Spleen (tissue), 11 donors: ENCODE results near the gene MPP4. TPM values are rescaled to one million over a fixed set of nuclear protein-coding genes. Genes with fewer than 3 reads are reported as not detected.

Experiments used
- DNase-seq: peaks from one replicate; pipeline ENCODE4 v3.0.0-alpha.2; 2020
- H3K27ac ChIP-seq, 8 donors: fragments of 200-600 bp; sonication (generic) in 7 of 8; 1 replicate in 4 of 8; 2 replicates in 4 of 8; pipeline versions ENCODE4 v1.5.0 to v1.8.0; 2016 to 2021; ENCODE audit warnings: inconsistent platforms in 4 of 8, mild to moderate bottlenecking in 4 of 8, moderate library complexity in 1 of 8
- H3K27me3 ChIP-seq, 7 donors: fragments of 200-600 bp; sonication (generic) in 6 of 7; replicated peaks in 1 of 7; 1 replicate in 4 of 7; 2 replicates in 3 of 7; pipeline versions ENCODE4 v1.5.0 to v1.8.0; 2016 to 2021; ENCODE audit warnings: inconsistent platforms in 3 of 7, mild to moderate bottlenecking in 1 of 7
- H3K36me3 ChIP-seq, 6 donors: fragments of 200-600 bp; sonication (generic) in 5 of 6; 1 replicate in 4 of 6; 2 replicates in 2 of 6; pipeline versions ENCODE4 v1.5.0 to v1.8.0; 2016 to 2021; ENCODE audit warnings: inconsistent platforms in 2 of 6
- H3K4me1 ChIP-seq, 6 donors: fragments of 200-600 bp; sonication (generic) in 5 of 6; 1 replicate in 3 of 6; 2 replicates in 3 of 6; pipeline versions ENCODE4 v1.5.0 to v1.8.0; 2016 to 2021; ENCODE audit warnings: inconsistent platforms in 3 of 6
- H3K4me3 ChIP-seq, 8 donors: fragments of 200-600 bp; sonication (generic) in 7 of 8; 1 replicate in 4 of 8; 2 replicates in 4 of 8; pipeline versions ENCODE4 v1.5.0 to v1.8.0; 2016 to 2021; ENCODE audit warnings: inconsistent platforms in 4 of 8, mild to moderate bottlenecking in 4 of 8, moderate library complexity in 2 of 8
- H3K9me3 ChIP-seq, 8 donors: fragments of 200-600 bp; sonication (generic) in 7 of 8; 1 replicate in 4 of 8; 2 replicates in 4 of 8; pipeline versions ENCODE4 v1.5.0 to v1.8.0; 2016 to 2021; ENCODE audit warnings: inconsistent platforms in 4 of 8
- POLR2A ChIP-seq, 3 donors: fragments of 450-650 bp; IDR thresholded peaks; one replicate each; pipeline ENCODE4 v1.5.1; 2017; ENCODE audit warnings: antibody characterized with exemption in 3 of 3, mild to moderate bottlenecking in 1 of 3
- POLR2AphosphoS5 ChIP-seq, 3 donors: sonication (generic); formaldehyde crosslinking; IDR thresholded peaks; one replicate each; pipeline ENCODE4 v1.5.1; 2017; ENCODE audit warnings: antibody characterized with exemption in 3 of 3
- WGBS, 5 donors: extraction: QIAGEN DNeasy Blood & Tissue Kit in 3 of 5; methylation state at CpG; one replicate each; pipeline versions ENCODE4 v1.1.5 to v1.1.7; 2013 to 2018; 5-methylcytosine and 5-hydroxymethylcytosine counted together
- intact Hi-C: fragments of 100-400 bp; cut with DNase I; formaldehyde crosslinking; loops from one replicate; pipeline ENCODE4 v1.15.0; 2023; ENCODE audit warnings: low total_unique reads
- polyA plus RNA-seq, 3 donors: library from polyadenylated mRNA; stranded (reverse); fragments of 200-250 nt; gene quantifications; one replicate each; pipeline ENCODE4 v1.2.1, GENCODE V29; 2013
- total RNA-seq, 7 donors: library from RNA; depleted of rRNA in 3 of 7; stranded (reverse); fragments of >200 nt in 3 of 7; fragmentation: NEBNext Ultra II Directional in 4 of 7; extraction: Animal tissue kit (Norgen Biotek cat#: 25700) in 4 of 7; gene quantifications; one replicate each; pipeline versions ENCODE4 v1.1.0 to v1.2.1, GENCODE V29; 2016 to 2021
- TF ChIP-seq, protein P1 (sequence below), 11 experiments: fragments of 200-600 bp in 7 of 11; fragments of 450-650 bp in 4 of 11; sonication (generic) in 4 of 11; IDR thresholded peaks in 8 of 11; conservative IDR thresholded peaks in 3 of 11; 1 replicate in 7 of 11; 2 replicates in 4 of 11; pipeline versions ENCODE4 v1.4.0 to v1.8.0; 2016 to 2021; ENCODE audit warnings: antibody characterized with exemption in 11 of 11, inconsistent platforms in 4 of 11, mild to moderate bottlenecking in 1 of 11
- donor health status: healthy with polysubstance abuse.
- donor health status: DM: no; HTN: no; CAD: no; lungs with moderate emphysema.
- donor health status: DM: no; HTN: no; CAD: no.
- donor health status: Bipolar disorder and iron deficiency.
- donor health status: healthy.
- donor health status: DM: no; HTN: no; CAD: no.
- donor health status: DM: yes; HTN: yes; CAD: no.

The MPP4 gene
- total and polyA plus RNA-seq, 10 donors: 0.13 to 4.3 (median 1.1) TPM

DNA sequence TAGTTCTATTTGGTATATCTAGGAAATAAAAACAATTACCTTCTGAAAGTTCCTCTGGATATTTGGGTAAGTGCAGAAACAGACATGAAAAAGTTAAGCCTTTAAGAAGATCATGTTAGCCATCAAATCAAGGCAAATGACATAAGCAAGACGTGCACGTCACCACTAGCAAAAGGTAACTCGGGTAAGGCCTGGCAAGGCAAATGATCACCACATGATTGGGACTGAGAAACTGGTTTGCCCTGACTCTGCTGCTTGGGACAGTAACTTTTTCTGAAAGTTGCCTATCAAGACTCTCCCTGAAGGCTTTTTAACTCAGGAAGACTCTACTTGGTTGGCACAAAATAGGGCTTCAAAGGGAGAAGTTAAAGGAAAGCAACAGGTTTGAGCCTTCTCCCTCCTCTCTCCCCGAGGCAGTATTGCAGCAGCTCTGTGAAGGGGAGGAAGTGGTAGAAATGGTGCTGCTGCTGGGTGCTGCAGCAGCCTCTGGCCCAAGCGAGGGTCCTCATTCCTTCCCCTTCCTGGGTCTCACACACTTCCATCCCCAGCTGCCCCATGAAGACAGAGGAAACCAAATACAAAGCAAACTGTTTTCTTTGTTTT lies 38.0 kb downstream of the MPP4 start:
- Histone ChIP-seq H3K27ac (peak overlapping the region in 2 of 8 donors; percentile 2 to 4), H3K9me3 (no peaks in the 10 kb centered on the region), H3K4me1 (no peaks in the 10 kb centered on the region), H3K27me3 (no peaks in the 10 kb centered on the region), H3K36me3 (no peaks in the 10 kb centered on the region), H3K4me3 (no peak overlapping the region)
- DNase-seq: no peak
- TF ChIP-seq, protein P1, sequence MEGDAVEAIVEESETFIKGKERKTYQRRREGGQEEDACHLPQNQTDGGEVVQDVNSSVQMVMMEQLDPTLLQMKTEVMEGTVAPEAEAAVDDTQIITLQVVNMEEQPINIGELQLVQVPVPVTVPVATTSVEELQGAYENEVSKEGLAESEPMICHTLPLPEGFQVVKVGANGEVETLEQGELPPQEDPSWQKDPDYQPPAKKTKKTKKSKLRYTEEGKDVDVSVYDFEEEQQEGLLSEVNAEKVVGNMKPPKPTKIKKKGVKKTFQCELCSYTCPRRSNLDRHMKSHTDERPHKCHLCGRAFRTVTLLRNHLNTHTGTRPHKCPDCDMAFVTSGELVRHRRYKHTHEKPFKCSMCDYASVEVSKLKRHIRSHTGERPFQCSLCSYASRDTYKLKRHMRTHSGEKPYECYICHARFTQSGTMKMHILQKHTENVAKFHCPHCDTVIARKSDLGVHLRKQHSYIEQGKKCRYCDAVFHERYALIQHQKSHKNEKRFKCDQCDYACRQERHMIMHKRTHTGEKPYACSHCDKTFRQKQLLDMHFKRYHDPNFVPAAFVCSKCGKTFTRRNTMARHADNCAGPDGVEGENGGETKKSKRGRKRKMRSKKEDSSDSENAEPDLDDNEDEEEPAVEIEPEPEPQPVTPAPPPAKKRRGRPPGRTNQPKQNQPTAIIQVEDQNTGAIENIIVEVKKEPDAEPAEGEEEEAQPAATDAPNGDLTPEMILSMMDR (IDR thresholded peaks at IDR 0.05 in 8 of 11, conservative IDR thresholded peaks at IDR 0.05 in 3 of 11): no peak
- TF ChIP-seq POLR2AphosphoS5 (IDR thresholded peaks at IDR 0.05) (no peak), POLR2A (IDR thresholded peaks at IDR 0.05) (no peak)
- 49 to 63% (median 59%) methylated on average over 5 of the region's 5 CpGs for WGBS, 5 donors
- intact Hi-C loops: no loop called here

DNA sequence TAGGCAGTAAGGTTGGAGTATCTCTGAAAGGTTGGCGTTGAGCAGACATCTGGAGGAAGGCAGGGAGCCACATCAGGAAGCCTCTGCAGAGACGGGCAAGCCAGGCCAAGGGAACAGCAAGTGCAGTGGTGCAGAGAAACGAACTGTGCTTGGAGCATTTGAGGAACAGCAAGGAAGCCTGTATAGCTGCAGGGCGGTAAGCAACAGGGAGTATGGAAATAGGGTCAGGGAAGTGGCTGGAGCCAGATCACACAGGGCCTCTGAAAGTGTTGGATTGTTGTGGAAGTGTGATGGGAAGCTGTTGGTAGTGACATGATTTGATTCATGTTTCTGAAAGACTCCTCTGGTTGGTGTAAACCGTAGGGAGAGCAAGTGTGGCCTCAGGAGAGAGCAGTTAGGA lies 41.7 kb downstream of the MPP4 start:
- intact Hi-C loops: no loop called here
- Histone ChIP-seq H3K27ac (peak overlapping the region in 1 of 8 donors; percentile 22), H3K9me3 (no peaks in the 10 kb centered on the region), H3K4me1 (peaks cover 0 to 9% (median 0%) of the 10 kb centered on the region in 6 donors), H3K27me3 (peaks cover 0 to 9% (median 0%) of the 10 kb centered on the region in 7 donors), H3K4me3 (no peak overlapping the region), H3K36me3 (no peaks in the 10 kb centered on the region)
- 73 to 89% (median 82%) methylated on average over 5 of the region's 5 CpGs for WGBS, 5 donors
- TF ChIP-seq POLR2A (IDR thresholded peaks at IDR 0.05) (no peak), POLR2AphosphoS5 (IDR thresholded peaks at IDR 0.05) (no peak)
- TF ChIP-seq, protein P1 (IDR thresholded peaks at IDR 0.05 in 8 of 11, conservative IDR thresholded peaks at IDR 0.05 in 3 of 11): no peak
- no peak for DNase-seq

DNA sequence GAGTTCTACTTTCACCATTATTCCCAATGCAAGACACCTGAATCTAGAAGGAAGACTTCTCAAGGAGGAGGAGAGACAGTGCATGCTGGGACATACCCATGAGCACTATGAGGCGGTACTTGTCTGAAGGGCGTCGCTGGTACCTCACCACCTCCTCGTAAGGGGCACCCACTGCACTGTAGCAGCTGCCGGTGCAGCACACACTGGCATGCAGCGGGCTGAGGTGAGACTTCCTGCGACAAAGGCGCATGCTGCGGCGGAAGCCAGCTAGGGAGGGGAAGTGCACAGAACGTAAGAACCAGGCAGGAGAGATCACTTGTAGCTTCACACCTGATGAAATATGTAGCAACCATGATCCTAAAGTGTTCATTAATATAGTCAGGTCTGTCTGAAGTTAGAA lies 42.3 kb downstream of the MPP4 start:
- Histone ChIP-seq H3K27ac (peak overlapping the region in 1 of 8 donors; percentile 22), H3K4me1 (peaks cover 0 to 9% (median 0%) of the 10 kb centered on the region in 6 donors), H3K9me3 (no peaks in the 10 kb centered on the region), H3K27me3 (peaks cover 0 to 9% (median 0%) of the 10 kb centered on the region in 7 donors), H3K36me3 (no peaks in the 10 kb centered on the region), H3K4me3 (no peak overlapping the region)
- intact Hi-C loops: no loop called here
- TF ChIP-seq, protein P1 (IDR thresholded peaks at IDR 0.05 in 8 of 11, conservative IDR thresholded peaks at IDR 0.05 in 3 of 11): no peak
- peak in 2 of 3 donors; percentile 11 to 49 for TF ChIP-seq POLR2AphosphoS5 (IDR thresholded peaks at IDR 0.05)
- WGBS, 5 donors: 87 to 94% (median 91%) methylated on average over 11 of the region's 11 CpGs
- DNase-seq: peak; percentile 79

DNA sequence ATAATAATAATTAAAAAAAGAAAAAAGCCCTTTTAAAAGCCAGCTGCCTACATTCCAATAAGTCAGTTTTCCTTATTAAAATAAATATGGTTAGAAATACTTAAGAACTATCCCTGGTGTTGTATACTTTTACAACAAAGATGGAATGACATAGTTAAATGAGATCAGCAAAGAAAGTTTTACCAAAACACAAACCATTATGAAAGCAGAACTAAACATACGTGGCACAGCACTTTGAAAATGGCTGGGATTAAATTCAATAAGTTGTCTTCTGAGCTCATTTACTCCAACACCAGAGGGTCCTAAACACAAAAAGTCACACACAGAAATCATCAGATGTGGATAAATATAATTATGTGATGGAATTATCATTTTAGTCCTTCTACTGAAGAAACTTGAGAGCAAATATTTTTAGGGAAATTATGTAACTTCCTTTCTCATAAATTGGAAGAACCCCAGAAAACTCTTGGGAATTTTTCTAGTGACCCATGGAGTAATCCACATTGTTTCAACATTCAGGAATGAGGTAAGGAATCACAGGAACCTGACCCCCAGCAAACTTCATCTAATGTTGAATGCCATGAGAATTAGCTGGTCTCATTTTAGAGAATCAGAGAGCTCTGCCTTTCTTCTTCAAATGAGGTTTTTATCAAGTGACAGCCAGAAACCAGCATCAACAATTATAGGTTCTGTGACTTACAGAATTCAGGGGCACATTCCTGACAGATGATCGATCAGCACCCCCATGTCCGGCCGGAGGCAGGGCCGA lies 43.6 kb downstream of the MPP4 start:
- TF ChIP-seq POLR2A (IDR thresholded peaks at IDR 0.05) (no peak), POLR2AphosphoS5 (IDR thresholded peaks at IDR 0.05) (no peak)
- TF ChIP-seq, protein P1 (IDR thresholded peaks at IDR 0.05 in 8 of 11, conservative IDR thresholded peaks at IDR 0.05 in 3 of 11): no peak
- H3K4me1 ChIP-seq: peaks cover 0 to 9% (median 0%) of the 10 kb centered on the region in 6 donors
- H3K36me3 ChIP-seq: no peaks in the 10 kb centered on the region
- peaks cover 0 to 9% (median 0%) of the 10 kb centered on the region in 7 donors for H3K27me3 ChIP-seq
- no peak for DNase-seq
- intact Hi-C loops: no loop called here
- H3K4me3 ChIP-seq: no peak overlapping the region
- no peak overlapping the region for H3K27ac ChIP-seq
- WGBS, 5 donors: 63 to 85% (median 81%) methylated on average over 5 of the region's 5 CpGs
- no peaks in the 10 kb centered on the region for H3K9me3 ChIP-seq
